ENCODE measurements around the gene SNX20. TPM values are rescaled to one million over a fixed set of nuclear protein-coding genes. Genes with fewer than 3 reads are reported as not detected.

The SNX20 gene, protein sequence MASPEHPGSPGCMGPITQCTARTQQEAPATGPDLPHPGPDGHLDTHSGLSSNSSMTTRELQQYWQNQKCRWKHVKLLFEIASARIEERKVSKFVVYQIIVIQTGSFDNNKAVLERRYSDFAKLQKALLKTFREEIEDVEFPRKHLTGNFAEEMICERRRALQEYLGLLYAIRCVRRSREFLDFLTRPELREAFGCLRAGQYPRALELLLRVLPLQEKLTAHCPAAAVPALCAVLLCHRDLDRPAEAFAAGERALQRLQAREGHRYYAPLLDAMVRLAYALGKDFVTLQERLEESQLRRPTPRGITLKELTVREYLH
- 1 to 10 TPM in 1 of 2 donors, under 1 TPM in 1; 0.61 to 1.1 TPM for total RNA-seq
- under 1 TPM; 0.62 to 0.73 TPM for polyA plus RNA-seq (ENCODE audit: insufficient read length in 2 of 2)
- long read RNA-seq, donor 1: 0 reads
- long read RNA-seq, donor 2: 0 reads
- long read RNA-seq, donor 3: 0 reads
- long read RNA-seq, donor 4: 0 reads

DNA sequence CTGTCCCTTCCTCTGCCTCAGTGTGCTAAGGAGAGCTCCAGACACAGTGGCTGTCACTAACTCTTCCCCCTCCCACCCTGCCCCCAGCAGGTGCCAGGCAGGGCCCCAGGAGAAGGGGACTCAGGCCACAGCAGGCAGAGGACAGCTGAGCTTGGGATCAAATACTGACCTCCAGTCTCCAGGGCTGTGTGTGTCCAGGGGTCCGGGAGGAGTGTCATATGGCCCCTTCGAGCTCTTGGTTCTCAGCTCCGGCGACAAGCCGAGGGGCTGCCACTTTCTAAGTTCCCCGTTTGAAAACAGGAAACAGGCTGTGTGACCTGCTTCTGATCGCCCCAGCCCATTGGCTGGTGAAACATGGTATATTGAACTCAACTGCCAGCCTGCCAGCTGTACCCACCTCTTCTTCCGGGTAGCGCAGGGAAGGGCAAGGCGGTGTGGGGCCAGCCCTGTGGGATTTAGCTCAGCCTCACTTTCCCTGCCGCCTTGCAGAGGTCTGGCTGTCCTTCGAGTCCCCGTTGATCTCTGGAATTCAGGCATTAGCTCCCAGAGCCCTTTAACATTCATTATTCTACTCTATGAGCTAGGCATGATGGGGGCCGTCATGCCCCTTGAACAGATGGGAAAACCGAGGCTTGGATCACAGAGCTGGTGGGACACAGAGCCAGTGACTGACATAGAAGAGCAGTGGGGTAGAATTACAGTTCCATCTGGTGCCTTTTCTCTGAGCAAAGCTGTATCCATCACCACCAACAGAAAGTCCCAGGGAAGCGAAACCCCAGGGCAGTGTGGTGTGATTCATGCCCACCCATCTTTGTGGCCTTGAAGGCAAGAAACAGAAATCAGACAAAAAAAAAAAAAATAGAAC, at the start of gene SNX20:
TSS of gene SNX20 (minus strand) at position 292 of the 865 bp plus-strand sequence. CDS start 3,786 bp downstream, outside the sequence.
- Histone ChIP-seq H3K27ac (ENCODE audit: low read depth, low read length) (no peak within 1 kb of the TSS), H3K27me3 (ENCODE audit: control insufficient read depth, insufficient read depth, low read length) (no peaks in the 10 kb centered on the region), H3K4me1 (ENCODE audit: control insufficient read depth, insufficient read depth, low read length) (peaks cover 4% of the 10 kb centered on the region), H3K9me3 (ENCODE audit: control insufficient read depth, insufficient read depth, low read length) (no peaks in the 10 kb centered on the region), H3K4me3 (ENCODE audit: low read depth, low read length) (no peak within 1 kb of the TSS), H3K36me3 (ENCODE audit: control insufficient read depth, insufficient read depth, low read length) (no peaks in the 10 kb centered on the region)
- DNase-seq (ENCODE audit: low read depth in 4 of 6, low spot score in 6 of 6): no peak
- 83% methylated on average over 16 of the region's 16 CpGs for WGBS (ENCODE audit: insufficient coverage)

DNA sequence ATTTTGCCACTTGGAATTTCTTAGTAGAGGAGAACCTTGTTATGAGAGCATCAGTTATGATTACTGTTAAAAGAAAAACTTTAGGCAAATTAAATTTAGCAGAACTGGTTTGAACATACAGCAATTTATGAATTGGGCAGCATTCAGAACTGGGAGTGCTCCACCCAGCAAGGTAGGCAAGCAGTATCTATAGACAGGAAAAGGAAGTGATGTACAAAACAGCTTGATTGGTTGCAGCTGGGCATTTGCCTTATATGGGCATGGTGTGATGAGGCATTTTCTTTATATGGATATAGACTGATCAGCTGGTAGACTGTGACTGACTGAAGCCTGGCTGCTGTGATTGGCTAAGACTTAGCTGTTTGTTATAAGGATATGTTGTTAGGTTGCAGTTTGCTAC, 43.2 kb upstream of the SNX20 start:
- no peak overlapping the region for H3K27ac ChIP-seq (ENCODE audit: low read depth, low read length)
- no peak overlapping the region for H3K4me3 ChIP-seq (ENCODE audit: low read depth, low read length)
- DNase-seq (ENCODE audit: low read depth in 4 of 6, low spot score in 6 of 6): no peak
- no peaks in the 10 kb centered on the region for H3K36me3 ChIP-seq (ENCODE audit: control insufficient read depth, insufficient read depth, low read length)
- no peaks in the 10 kb centered on the region for H3K4me1 ChIP-seq (ENCODE audit: control insufficient read depth, insufficient read depth, low read length)
- H3K9me3 ChIP-seq (ENCODE audit: control insufficient read depth, insufficient read depth, low read length): no peaks in the 10 kb centered on the region
- H3K27me3 ChIP-seq (ENCODE audit: control insufficient read depth, insufficient read depth, low read length): no peaks in the 10 kb centered on the region

DNA sequence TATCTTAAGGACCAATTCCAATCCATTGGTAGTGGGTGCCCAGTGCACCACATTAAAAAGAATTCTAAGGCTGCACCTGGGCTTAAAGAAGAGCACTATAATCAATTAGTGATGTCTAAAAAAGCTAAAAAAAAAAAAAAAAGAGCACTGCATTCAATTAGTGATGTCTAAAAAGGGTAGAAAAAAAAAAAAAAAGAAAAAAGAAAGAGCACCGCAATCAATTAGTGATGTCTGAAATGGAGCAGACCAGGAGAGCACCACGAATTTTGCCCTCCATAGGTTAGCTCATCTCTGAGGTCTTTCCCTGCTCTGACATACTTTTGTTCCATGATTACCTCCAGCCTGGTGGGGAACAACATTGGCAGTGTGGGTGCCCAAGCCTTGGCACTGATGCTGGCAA, 41.8 kb upstream of the SNX20 start:
- H3K27me3 ChIP-seq (ENCODE audit: control insufficient read depth, insufficient read depth, low read length): peaks cover 3% of the 10 kb centered on the region
- no peak overlapping the region for H3K27ac ChIP-seq (ENCODE audit: low read depth, low read length)
- H3K4me3 ChIP-seq (ENCODE audit: low read depth, low read length): no peak overlapping the region
- no peaks in the 10 kb centered on the region for H3K9me3 ChIP-seq (ENCODE audit: control insufficient read depth, insufficient read depth, low read length)
- no peaks in the 10 kb centered on the region for H3K36me3 ChIP-seq (ENCODE audit: control insufficient read depth, insufficient read depth, low read length)
- no peaks in the 10 kb centered on the region for H3K4me1 ChIP-seq (ENCODE audit: control insufficient read depth, insufficient read depth, low read length)
- no peak for DNase-seq (ENCODE audit: low read depth in 4 of 6, low spot score in 6 of 6)
- WGBS (ENCODE audit: insufficient coverage): 86% methylated on average over 2 of the region's 2 CpGs

DNA sequence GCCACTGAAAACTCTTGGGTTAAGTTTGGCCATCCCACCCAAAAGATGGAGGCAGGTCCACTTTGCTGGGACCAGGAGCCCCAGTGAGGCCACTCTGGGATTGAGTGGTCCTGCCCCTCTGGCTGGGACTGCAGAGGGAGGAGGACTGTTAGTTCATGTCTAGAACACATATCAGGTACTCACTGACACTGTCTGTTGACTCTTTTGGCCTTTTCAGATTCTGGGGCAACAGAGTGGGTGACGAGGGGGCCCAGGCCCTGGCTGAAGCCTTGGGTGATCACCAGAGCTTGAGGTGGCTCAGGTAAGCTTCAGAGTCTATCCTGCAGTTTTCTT, 41.3 kb upstream of the SNX20 start:
- Histone ChIP-seq H3K27ac (ENCODE audit: low read depth, low read length) (no peak overlapping the region), H3K9me3 (ENCODE audit: control insufficient read depth, insufficient read depth, low read length) (no peaks in the 10 kb centered on the region), H3K4me3 (ENCODE audit: low read depth, low read length) (no peak overlapping the region), H3K36me3 (ENCODE audit: control insufficient read depth, insufficient read depth, low read length) (no peaks in the 10 kb centered on the region), H3K27me3 (ENCODE audit: control insufficient read depth, insufficient read depth, low read length) (peaks cover 3% of the 10 kb centered on the region), H3K4me1 (ENCODE audit: control insufficient read depth, insufficient read depth, low read length) (no peaks in the 10 kb centered on the region)
- WGBS (ENCODE audit: insufficient coverage): 78% methylated on average over 1 of the region's 1 CpG
- DNase-seq (ENCODE audit: low read depth in 4 of 6, low spot score in 6 of 6): no peak

DNA sequence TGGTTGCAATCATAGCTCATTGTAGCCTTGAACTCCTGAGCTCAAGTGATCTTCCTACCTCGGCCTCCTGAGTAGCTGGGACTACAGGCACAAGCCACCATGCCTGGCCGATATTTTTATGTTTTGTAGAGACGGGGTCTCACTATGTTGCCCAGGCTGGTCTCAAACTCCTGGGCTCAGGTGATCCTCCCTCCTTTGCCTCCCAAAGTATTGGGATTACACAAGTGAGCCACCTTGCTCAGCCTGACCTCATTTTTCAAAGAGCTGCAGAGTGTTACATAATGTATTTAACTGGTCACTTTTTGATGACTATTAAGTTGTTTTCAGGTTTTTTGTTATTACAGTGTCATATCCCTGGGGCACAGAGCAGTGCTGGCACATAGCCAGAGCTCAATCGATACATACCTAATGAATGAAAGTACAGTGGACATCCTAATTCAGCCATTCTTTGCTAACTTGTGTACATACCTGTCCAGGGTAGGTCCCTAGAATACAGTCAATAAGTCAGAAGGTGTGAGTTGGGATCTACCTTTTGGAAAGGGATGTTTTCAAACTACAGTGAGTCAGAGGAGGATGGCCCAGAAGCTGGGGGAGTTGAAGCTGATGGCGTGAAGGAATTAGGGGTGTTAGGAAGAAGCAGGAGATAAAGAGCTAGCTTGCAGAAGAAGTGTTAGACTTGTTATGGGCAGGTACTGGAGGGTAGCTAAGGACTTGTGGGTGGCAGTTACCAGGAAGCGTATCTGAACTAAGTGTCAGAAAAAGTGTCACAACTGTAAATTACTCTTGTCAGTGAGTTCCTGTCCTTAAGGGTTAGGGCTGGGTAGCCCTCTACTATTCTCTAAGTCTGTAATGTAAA, 40.7 kb upstream of the SNX20 start:
- Histone ChIP-seq H3K36me3 (ENCODE audit: control insufficient read depth, insufficient read depth, low read length) (no peaks in the 10 kb centered on the region), H3K27ac (ENCODE audit: low read depth, low read length) (no peak overlapping the region)
- 100% methylated on average over 3 of the region's 6 CpGs for WGBS (ENCODE audit: insufficient coverage)

GRCh38 chr16:50719401-50720337, 38.6 kb upstream of the SNX20 start:
- WGBS (ENCODE audit: insufficient coverage): 79% methylated on average over 20 of the region's 20 CpGs
- Histone ChIP-seq H3K36me3 (ENCODE audit: control insufficient read depth, insufficient read depth, low read length) (no peaks in the 10 kb centered on the region), H3K27ac (ENCODE audit: low read depth, low read length) (no peak overlapping the region), H3K9me3 (ENCODE audit: control insufficient read depth, insufficient read depth, low read length) (no peaks in the 10 kb centered on the region), H3K4me3 (ENCODE audit: low read depth, low read length) (no peak overlapping the region), H3K27me3 (ENCODE audit: control insufficient read depth, insufficient read depth, low read length) (peaks cover 3% of the 10 kb centered on the region), H3K4me1 (ENCODE audit: control insufficient read depth, insufficient read depth, low read length) (no peaks in the 10 kb centered on the region)
- no peak for DNase-seq (ENCODE audit: low read depth in 4 of 6, low spot score in 6 of 6)

More for the DNA sequence above, 40.7 kb upstream of the SNX20 start:
- Histone ChIP-seq H3K9me3 (ENCODE audit: control insufficient read depth, insufficient read depth, low read length) (no peaks in the 10 kb centered on the region), H3K27me3 (ENCODE audit: control insufficient read depth, insufficient read depth, low read length) (peaks cover 3% of the 10 kb centered on the region), H3K4me3 (ENCODE audit: low read depth, low read length) (no peak overlapping the region), H3K4me1 (ENCODE audit: control insufficient read depth, insufficient read depth, low read length) (no peaks in the 10 kb centered on the region)
- no peak for DNase-seq (ENCODE audit: low read depth in 4 of 6, low spot score in 6 of 6)

- no peak overlapping the region for H3K4me3 ChIP-seq (ENCODE audit: low read depth, low read length)
- H3K36me3 ChIP-seq (ENCODE audit: control insufficient read depth, insufficient read depth, low read length): no peaks in the 10 kb centered on the region
- H3K27ac ChIP-seq (ENCODE audit: low read depth, low read length): no peak overlapping the region
- H3K4me1 ChIP-seq (ENCODE audit: control insufficient read depth, insufficient read depth, low read length): no peaks in the 10 kb centered on the region
- DNase-seq (ENCODE audit: low read depth in 4 of 6, low spot score in 6 of 6): no peak
- 96% methylated on average over 5 of the region's 9 CpGs for WGBS (ENCODE audit: insufficient coverage)
- H3K9me3 ChIP-seq (ENCODE audit: control insufficient read depth, insufficient read depth, low read length): no peaks in the 10 kb centered on the region
- peaks cover 3% of the 10 kb centered on the region for H3K27me3 ChIP-seq (ENCODE audit: control insufficient read depth, insufficient read depth, low read length)
These were observed 37.8 kb upstream of the SNX20 start for GRCh38 chr16:50718761-50719400.

- H3K36me3 ChIP-seq (ENCODE audit: control insufficient read depth, insufficient read depth, low read length): no peaks in the 10 kb centered on the region
- H3K27ac ChIP-seq (ENCODE audit: low read depth, low read length): no peak overlapping the region
- WGBS (ENCODE audit: insufficient coverage): 82% methylated on average over 14 of the region's 16 CpGs
- no peak overlapping the region for H3K4me3 ChIP-seq (ENCODE audit: low read depth, low read length)
- H3K9me3 ChIP-seq (ENCODE audit: control insufficient read depth, insufficient read depth, low read length): no peaks in the 10 kb centered on the region
- DNase-seq (ENCODE audit: low read depth in 4 of 6, low spot score in 6 of 6): no peak
- no peaks in the 10 kb centered on the region for H3K4me1 ChIP-seq (ENCODE audit: control insufficient read depth, insufficient read depth, low read length)
- H3K27me3 ChIP-seq (ENCODE audit: control insufficient read depth, insufficient read depth, low read length): peaks cover 3% of the 10 kb centered on the region
These were observed 37.1 kb upstream of the SNX20 start for GRCh38 chr16:50718061-50718760.

All from spinal cord (tissue), 10 donors.